ENCODE measurements around the gene SLC24A5. TPM values are rescaled to one million over a fixed set of nuclear protein-coding genes. Genes with fewer than 3 reads are reported as not detected.

Gene SLC24A5
- total RNA-seq, 4 donors from 2014 or later, result not detected

GRCh38 chr15:48087844-48088243 is 32.9 kb upstream of the SLC24A5 start:
- Histone ChIP-seq H3K4me3 (no peak overlapping the region), H3K4me1 (peaks cover 0 to 5% (median 0%) of the 10 kb centered on the region in 4 donors), H3K36me3 (no peaks in the 10 kb centered on the region), H3K27ac (replicated peaks in 1 of 4) (no peak overlapping the region), H3K27me3 (no peaks in the 10 kb centered on the region), H3K9me3 (no peaks in the 10 kb centered on the region)
- WGBS, result 88% methylated on average over 3 of the region's 3 CpGs
- no peak for DNase-seq (ENCODE audit: extremely low spot score)
- no peak for TF ChIP-seq POLR2A (IDR thresholded peaks at IDR 0.05; ENCODE audit: low read depth)
- no peak for TF ChIP-seq CTCF (IDR thresholded peaks at IDR 0.05)
- no peak for TF ChIP-seq POLR2AphosphoS5 (IDR thresholded peaks at IDR 0.05)
- TF ChIP-seq EP300 (IDR thresholded peaks at IDR 0.05), result no peak
- intact Hi-C loops (cut with DNase I), result no loop called here

- peaks cover 0 to 5% (median 0%) of the 10 kb centered on the region in 4 donors for H3K4me1 ChIP-seq
- H3K27me3 ChIP-seq, result no peaks in the 10 kb centered on the region
- intact Hi-C loops (cut with DNase I), result no loop called here
- WGBS, result 73% methylated on average over 6 of the region's 6 CpGs
- H3K4me3 ChIP-seq, result no peak overlapping the region
- DNase-seq (ENCODE audit: extremely low spot score), result no peak
- H3K27ac ChIP-seq (replicated peaks in 1 of 4), result no peak overlapping the region
- TF ChIP-seq POLR2A (IDR thresholded peaks at IDR 0.05; ENCODE audit: low read depth), result no peak
- TF ChIP-seq EP300 (IDR thresholded peaks at IDR 0.05), result no peak
- TF ChIP-seq POLR2AphosphoS5 (IDR thresholded peaks at IDR 0.05), result no peak
- TF ChIP-seq CTCF (IDR thresholded peaks at IDR 0.05), result no peak
- no peaks in the 10 kb centered on the region for H3K9me3 ChIP-seq
- H3K36me3 ChIP-seq, result no peaks in the 10 kb centered on the region
Observed at GRCh38 chr15:48089702-48090101, 31.1 kb upstream of the SLC24A5 start.

- intact Hi-C loops (cut with DNase I), result no loop called here
- Histone ChIP-seq H3K36me3 (no peaks in the 10 kb centered on the region), H3K4me1 (peaks cover 0 to 5% (median 0%) of the 10 kb centered on the region in 4 donors), H3K27me3 (no peaks in the 10 kb centered on the region), H3K9me3 (no peaks in the 10 kb centered on the region), H3K4me3 (no peak overlapping the region), H3K27ac (replicated peaks in 1 of 4) (no peak overlapping the region)
- TF ChIP-seq POLR2AphosphoS5 (IDR thresholded peaks at IDR 0.05), result no peak
- TF ChIP-seq EP300 (IDR thresholded peaks at IDR 0.05), result no peak
- no peak for TF ChIP-seq POLR2A (IDR thresholded peaks at IDR 0.05; ENCODE audit: low read depth)
- no peak for TF ChIP-seq CTCF (IDR thresholded peaks at IDR 0.05)
- 82% methylated on average over 2 of the region's 2 CpGs for WGBS
- DNase-seq (ENCODE audit: extremely low spot score), result no peak
Observed at GRCh38 chr15:48090115-48090514, 30.7 kb upstream of the SLC24A5 start.

GRCh38 chr15:48090666-48091065 is 30.1 kb upstream of the SLC24A5 start:
- Histone ChIP-seq H3K4me1 (peaks cover 0 to 5% (median 0%) of the 10 kb centered on the region in 4 donors), H3K9me3 (no peaks in the 10 kb centered on the region), H3K27ac (replicated peaks in 1 of 4) (no peak overlapping the region), H3K36me3 (no peaks in the 10 kb centered on the region), H3K4me3 (no peak overlapping the region), H3K27me3 (no peaks in the 10 kb centered on the region)
- 38% methylated on average over 3 of the region's 3 CpGs for WGBS
- TF ChIP-seq POLR2AphosphoS5 (IDR thresholded peaks at IDR 0.05) (no peak), CTCF (IDR thresholded peaks at IDR 0.05) (no peak), POLR2A (IDR thresholded peaks at IDR 0.05; ENCODE audit: low read depth) (no peak), EP300 (IDR thresholded peaks at IDR 0.05) (no peak)
- DNase-seq (ENCODE audit: extremely low spot score), result no peak
- intact Hi-C loops (cut with DNase I), result no loop called here

GRCh38 chr15:48091522-48091921 is 29.3 kb upstream of the SLC24A5 start:
- no peaks in the 10 kb centered on the region for H3K27me3 ChIP-seq
- no peaks in the 10 kb centered on the region for H3K9me3 ChIP-seq
- intact Hi-C loops (cut with DNase I), result no loop called here
- WGBS, result 72% methylated on average over 4 of the region's 4 CpGs
- H3K36me3 ChIP-seq, result no peaks in the 10 kb centered on the region
- DNase-seq (ENCODE audit: extremely low spot score), result no peak
- H3K27ac ChIP-seq (replicated peaks in 1 of 4), result no peak overlapping the region
- peaks cover 0 to under 1% (median 0%) of the 10 kb centered on the region in 4 donors for H3K4me1 ChIP-seq
- TF ChIP-seq POLR2A (IDR thresholded peaks at IDR 0.05; ENCODE audit: low read depth) (no peak), EP300 (IDR thresholded peaks at IDR 0.05) (no peak), CTCF (IDR thresholded peaks at IDR 0.05) (no peak), POLR2AphosphoS5 (IDR thresholded peaks at IDR 0.05) (no peak)
- no peak overlapping the region for H3K4me3 ChIP-seq
